Esophagus squamous epithelium (tissue), 5 donors: ENCODE results near the gene GCK. TPM values are rescaled to one million over a fixed set of nuclear protein-coding genes. Genes with fewer than 3 reads are reported as not detected.

Source experiments
- DNase-seq: peaks from one replicate; lab custom pipeline; 2025; lab: John Stamatoyannopoulos, UW
- H3K27ac ChIP-seq, 4 donors: fragments of 200-600 bp; sonication (generic); one replicate each; pipeline ENCODE4 v1.5.1; 2016 to 2019; ENCODE audit warnings: mild to moderate bottlenecking in 1 of 4
- H3K27me3 ChIP-seq, 4 donors: fragments of 200-600 bp; sonication (generic); 1 replicate in 3 of 4; 2 replicates in 1 of 4; pipeline versions ENCODE4 v1.5.1 to v1.6.0; 2017 to 2021; ENCODE audit warnings: antibody characterized with exemption in 1 of 4
- H3K36me3 ChIP-seq, 3 donors: fragments of 200-600 bp; sonication (generic); one replicate each; pipeline ENCODE4 v1.5.1; 2016 to 2019
- H3K4me1 ChIP-seq, 3 donors: fragments of 200-600 bp; sonication (generic); one replicate each; pipeline ENCODE4 v1.5.1; 2017 to 2019
- H3K4me3 ChIP-seq, 4 donors: fragments of 200-600 bp; sonication (generic); 1 replicate in 3 of 4; 2 replicates in 1 of 4; pipeline ENCODE4 v1.5.1; 2016 to 2019; ENCODE audit warnings: mild to moderate bottlenecking in 2 of 4, moderate library complexity in 1 of 4
- H3K9me3 ChIP-seq, 3 donors: fragments of 200-600 bp; sonication (generic); one replicate each; pipeline ENCODE4 v1.5.1; 2016 to 2019
- POLR2A ChIP-seq, 4 donors: fragments of 450-650 bp; IDR thresholded peaks; one replicate each; pipeline ENCODE4 v1.6.1; 2017; ENCODE audit warnings: antibody characterized with exemption in 4 of 4, mild to moderate bottlenecking in 4 of 4, moderate library complexity in 3 of 4
- WGBS, 2 donors: methylation state at CpG; one replicate each; pipeline ENCODE4 v1.1.5; 2018; 5-methylcytosine and 5-hydroxymethylcytosine counted together
- intact Hi-C: fragments of 100-400 bp; cut with DNase I; formaldehyde crosslinking; loops from one replicate; pipeline ENCODE4 v1.15.0; 2022
- total RNA-seq, 4 donors: library from RNA; depleted of rRNA; stranded (reverse); fragments of >200 nt; gene quantifications; one replicate each; pipeline ENCODE4 v1.1.0, GENCODE V29; 2016
- TF ChIP-seq, protein P1 (sequence below), 6 experiments: fragments of 450-650 bp in 4 of 6; fragments of 200-600 bp in 2 of 6; sonication (generic) in 2 of 6; IDR thresholded peaks; one replicate each; pipeline ENCODE4 v1.5.1; 2016 to 2019; ENCODE audit warnings: antibody characterized with exemption in 6 of 6, mild to moderate bottlenecking in 4 of 6, moderate library complexity in 4 of 6
- donor health status: DM: yes; HTN: yes; CAD: no.

Gene GCK
- total RNA-seq, 4 donors from 2014 or later, result 0.38 TPM; not detected in 3

DNA sequence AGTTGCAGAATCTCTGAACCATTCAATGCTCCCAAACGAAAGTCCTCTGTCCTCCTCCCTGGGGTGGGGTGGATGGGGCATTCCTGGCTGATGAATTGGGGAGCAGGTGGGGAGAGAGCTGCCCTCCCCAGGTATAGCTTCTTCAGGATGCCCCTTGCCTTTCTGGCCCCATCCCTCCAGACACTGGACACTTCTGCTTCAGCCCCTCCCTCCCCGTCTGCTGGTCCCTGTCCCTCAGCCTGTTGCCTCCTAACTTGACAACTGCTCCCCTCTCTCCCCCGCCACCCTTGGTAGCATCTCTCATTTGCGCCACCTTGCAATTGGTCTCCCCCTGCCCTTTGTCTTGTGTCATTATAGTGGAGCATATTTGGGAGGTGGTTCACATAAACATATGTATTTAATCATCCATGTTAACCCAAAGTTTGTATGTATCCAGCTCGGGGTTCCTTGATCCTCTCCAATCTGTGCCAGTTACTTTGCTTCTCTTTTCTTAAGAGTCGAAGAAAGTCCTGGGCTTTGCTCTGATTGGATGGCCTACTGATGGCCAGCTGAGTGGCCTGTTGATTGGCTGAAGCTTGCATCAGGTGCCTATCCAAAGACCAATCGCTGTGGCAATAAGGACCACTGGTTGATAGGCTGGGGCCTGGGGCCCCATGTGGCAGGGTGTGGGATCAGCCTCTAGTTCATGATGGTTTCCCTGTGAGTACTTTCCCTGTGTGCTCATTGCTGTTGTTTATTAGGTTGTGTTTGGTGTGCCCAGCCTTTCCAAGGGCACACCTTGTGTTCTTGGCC is 4.0 kb upstream of the GCK start:
- Histone ChIP-seq H3K9me3 (no peaks in the 10 kb centered on the region), H3K27ac (no peak overlapping the region), H3K36me3 (no peaks in the 10 kb centered on the region), H3K27me3 (peaks cover 0 to 39% (median 0%) of the 10 kb centered on the region in 4 donors), H3K4me1 (peaks cover 0 to 22% (median 0%) of the 10 kb centered on the region in 3 donors), H3K4me3 (no peak overlapping the region)
- WGBS, 2 donors, result 82 to 83% methylated on average over 6 to 7 of the region's 7 CpGs
- intact Hi-C loops, result no loop called here
- TF ChIP-seq, protein P1, sequence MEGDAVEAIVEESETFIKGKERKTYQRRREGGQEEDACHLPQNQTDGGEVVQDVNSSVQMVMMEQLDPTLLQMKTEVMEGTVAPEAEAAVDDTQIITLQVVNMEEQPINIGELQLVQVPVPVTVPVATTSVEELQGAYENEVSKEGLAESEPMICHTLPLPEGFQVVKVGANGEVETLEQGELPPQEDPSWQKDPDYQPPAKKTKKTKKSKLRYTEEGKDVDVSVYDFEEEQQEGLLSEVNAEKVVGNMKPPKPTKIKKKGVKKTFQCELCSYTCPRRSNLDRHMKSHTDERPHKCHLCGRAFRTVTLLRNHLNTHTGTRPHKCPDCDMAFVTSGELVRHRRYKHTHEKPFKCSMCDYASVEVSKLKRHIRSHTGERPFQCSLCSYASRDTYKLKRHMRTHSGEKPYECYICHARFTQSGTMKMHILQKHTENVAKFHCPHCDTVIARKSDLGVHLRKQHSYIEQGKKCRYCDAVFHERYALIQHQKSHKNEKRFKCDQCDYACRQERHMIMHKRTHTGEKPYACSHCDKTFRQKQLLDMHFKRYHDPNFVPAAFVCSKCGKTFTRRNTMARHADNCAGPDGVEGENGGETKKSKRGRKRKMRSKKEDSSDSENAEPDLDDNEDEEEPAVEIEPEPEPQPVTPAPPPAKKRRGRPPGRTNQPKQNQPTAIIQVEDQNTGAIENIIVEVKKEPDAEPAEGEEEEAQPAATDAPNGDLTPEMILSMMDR (IDR thresholded peaks at IDR 0.05), result no peak
- TF ChIP-seq POLR2A (IDR thresholded peaks at IDR 0.05), result no peak
- no peak for DNase-seq

DNA sequence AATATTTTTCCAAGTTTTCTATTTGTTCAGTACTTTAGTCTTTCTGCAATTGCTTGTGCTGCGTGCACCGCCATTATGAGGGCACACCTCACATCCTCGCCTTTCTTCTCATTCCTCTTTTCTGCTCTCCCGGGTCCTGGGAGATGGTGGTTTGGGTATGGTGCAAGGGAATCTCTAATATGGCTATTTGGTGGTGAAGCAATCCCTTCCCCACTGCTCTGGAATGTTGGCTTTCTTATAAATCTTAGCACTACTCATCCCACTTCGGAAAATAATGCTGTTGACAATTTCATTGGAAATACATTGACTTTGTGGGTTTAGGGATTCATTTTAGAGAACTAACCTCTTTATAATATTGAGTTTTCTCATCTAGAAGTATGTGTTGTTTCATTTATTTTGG is 1.9 kb upstream of the GCK start:
- Histone ChIP-seq H3K4me1 (peaks cover 0 to 4% (median 0%) of the 10 kb centered on the region in 3 donors), H3K27ac (no peak overlapping the region), H3K9me3 (no peaks in the 10 kb centered on the region), H3K36me3 (no peaks in the 10 kb centered on the region), H3K4me3 (no peak overlapping the region), H3K27me3 (peaks cover 0 to 33% (median 0%) of the 10 kb centered on the region in 4 donors)
- TF ChIP-seq, protein P1 (IDR thresholded peaks at IDR 0.05), result no peak
- no peak for TF ChIP-seq POLR2A (IDR thresholded peaks at IDR 0.05)
- WGBS, 2 donors, result 80 to 85% methylated on average over 5 of the region's 5 CpGs
- no peak for DNase-seq
- intact Hi-C loops, result no loop called here

DNA sequence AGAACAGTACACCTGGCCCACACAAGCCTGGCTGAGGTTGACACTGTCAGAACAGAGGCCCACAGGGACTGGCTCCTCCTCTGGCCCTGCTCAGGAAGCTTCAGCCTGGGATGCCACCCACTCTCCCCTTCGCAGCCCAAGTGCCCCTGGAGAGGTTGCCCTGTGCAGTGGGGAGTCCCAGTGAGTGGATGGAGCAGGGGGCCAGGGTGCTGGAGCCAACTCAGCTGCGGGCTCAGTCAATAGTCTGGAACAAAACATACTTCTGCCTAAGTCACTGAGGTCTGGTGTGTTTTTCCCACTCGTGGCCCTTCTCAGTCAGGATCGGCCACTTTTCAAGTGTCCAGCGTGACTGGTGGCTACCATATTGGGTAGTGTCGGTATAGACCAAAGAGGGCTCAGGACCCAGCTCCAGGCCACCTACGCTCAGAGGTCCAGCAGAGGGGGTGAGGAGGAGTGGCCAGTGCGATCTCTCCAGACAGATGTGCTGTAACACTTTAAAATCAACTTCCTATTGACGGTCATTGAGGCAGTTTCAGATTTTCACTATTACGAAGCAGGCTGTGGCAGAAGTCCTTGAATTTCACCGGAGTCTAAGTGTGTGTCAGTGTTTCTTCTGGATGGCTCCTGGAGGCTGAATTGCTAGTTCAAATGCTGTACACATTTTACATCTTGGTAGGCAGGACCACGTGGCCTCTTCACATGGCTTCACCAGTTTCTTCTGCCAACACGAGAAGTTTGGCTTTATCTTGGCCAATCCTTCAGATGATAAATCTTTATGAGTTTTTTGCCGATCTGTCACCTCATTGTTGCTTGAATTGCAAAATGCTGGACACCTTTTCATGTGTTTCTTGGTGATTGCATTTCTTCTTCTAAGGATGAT is 994 bp upstream of the GCK start:
- H3K27ac ChIP-seq, result no peak overlapping the region
- no peak overlapping the region for H3K4me3 ChIP-seq
- H3K36me3 ChIP-seq, result no peaks in the 10 kb centered on the region
- peaks cover 0 to 33% (median 0%) of the 10 kb centered on the region in 4 donors for H3K27me3 ChIP-seq
- DNase-seq, result no peak
- intact Hi-C loops, result no loop called here
- no peaks in the 10 kb centered on the region for H3K9me3 ChIP-seq
- WGBS, 2 donors, result 78 to 79% methylated on average over 13 of the region's 14 CpGs
- TF ChIP-seq POLR2A (IDR thresholded peaks at IDR 0.05), result no peak
- TF ChIP-seq, protein P1 (IDR thresholded peaks at IDR 0.05), result no peak
- H3K4me1 ChIP-seq, result peaks cover 1 to 4% (median 2%) of the 10 kb centered on the region in 3 donors

DNA sequence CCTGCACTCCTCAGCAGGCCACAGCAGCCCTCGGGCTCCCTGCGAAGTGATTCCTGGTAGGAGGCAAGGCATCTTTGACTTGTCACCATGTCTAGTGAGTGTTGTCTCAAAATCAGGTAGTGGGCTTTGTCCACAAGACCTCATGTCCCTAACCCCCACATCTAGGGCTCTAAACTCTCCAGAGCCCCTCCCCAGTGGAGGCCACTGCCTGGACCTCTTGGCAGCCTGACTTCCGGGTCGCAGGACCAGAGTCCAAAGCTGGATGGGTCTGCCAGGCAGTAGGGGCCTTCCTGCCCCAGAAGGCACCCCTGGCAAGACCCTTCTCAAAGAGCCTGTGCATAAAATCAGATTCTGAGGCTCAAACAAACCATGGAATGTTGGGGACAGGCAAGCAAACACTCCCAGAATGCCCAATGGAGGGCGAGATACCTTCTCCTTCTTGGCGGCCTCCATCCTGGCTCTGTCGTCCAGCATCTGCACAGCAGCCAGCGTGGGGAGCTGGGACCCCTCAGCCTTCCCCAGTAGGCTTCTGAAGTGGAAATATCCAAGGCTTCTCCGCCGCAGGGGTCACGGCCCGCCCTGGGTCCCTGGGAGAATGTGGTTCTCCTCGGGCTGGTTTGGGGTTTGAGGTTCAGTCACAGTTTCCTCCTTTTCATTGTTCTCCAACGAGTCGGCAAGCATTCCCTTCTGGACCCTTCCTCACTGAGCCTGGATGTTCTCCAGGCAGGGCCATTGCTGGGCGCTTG is 586 bp downstream of the GCK start:
- no peak for DNase-seq
- Histone ChIP-seq H3K4me3 (no peak overlapping the region), H3K27me3 (peaks cover 0 to 25% (median 0%) of the 10 kb centered on the region in 4 donors), H3K9me3 (no peaks in the 10 kb centered on the region), H3K36me3 (no peaks in the 10 kb centered on the region), H3K4me1 (peaks cover 8 to 20% (median 11%) of the 10 kb centered on the region in 3 donors), H3K27ac (no peak overlapping the region)
- TF ChIP-seq POLR2A (IDR thresholded peaks at IDR 0.05), result no peak
- TF ChIP-seq, protein P1 (IDR thresholded peaks at IDR 0.05), result no peak
- intact Hi-C loops, result no loop called here
- WGBS, 2 donors, result 80% methylated on average over 8 of the region's 16 CpGs; no CpG with 5 or more reads in 1 of the 2 donors
